GM12864 (cell line): ENCODE data around the gene SPRR2G.

Experiments
- DNase-seq: peaks from one replicate; pipeline ENCODE4 v3.0.0-alpha.2; 2011; ENCODE audit warnings: low read depth
- H3K4me3 ChIP-seq: 2 replicates; pipeline ENCODE4 v1.5.1; 2011; ENCODE audit warnings: mild to moderate bottlenecking, low read depth, low read length, control low read depth
- TF ChIP-seq, protein P1 (sequence below): IDR thresholded peaks from 2 replicates; pipeline ENCODE4 v1.5.1; 2011; ENCODE audit warnings: low read depth, mild to moderate bottlenecking, moderate library complexity, low read length, control low read depth, inconsistent platforms; ENCODE audit errors: missing control alignments

Gene SPRR2G

DNA sequence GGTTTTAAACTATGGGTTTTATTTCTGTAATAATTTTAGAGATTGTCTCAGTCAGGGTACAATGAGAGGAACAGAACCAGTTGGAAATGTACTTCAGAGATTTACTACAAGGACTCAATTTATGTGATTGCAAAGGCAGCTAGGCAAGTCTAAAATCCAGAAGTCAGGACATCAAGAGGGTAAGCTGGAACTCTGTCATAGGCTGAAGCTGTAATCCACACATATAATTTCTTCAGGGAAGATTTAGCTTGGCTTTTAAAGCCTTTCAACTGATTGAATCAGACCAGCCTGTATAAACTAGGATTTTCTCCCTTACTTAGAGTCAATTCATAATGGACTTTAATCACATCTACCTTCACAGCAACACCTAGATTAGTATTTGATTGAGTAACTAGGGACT lies 28.2 kb upstream of the SPRR2G start:
- no peak overlapping the region for H3K4me3 ChIP-seq
- TF ChIP-seq, protein P1, sequence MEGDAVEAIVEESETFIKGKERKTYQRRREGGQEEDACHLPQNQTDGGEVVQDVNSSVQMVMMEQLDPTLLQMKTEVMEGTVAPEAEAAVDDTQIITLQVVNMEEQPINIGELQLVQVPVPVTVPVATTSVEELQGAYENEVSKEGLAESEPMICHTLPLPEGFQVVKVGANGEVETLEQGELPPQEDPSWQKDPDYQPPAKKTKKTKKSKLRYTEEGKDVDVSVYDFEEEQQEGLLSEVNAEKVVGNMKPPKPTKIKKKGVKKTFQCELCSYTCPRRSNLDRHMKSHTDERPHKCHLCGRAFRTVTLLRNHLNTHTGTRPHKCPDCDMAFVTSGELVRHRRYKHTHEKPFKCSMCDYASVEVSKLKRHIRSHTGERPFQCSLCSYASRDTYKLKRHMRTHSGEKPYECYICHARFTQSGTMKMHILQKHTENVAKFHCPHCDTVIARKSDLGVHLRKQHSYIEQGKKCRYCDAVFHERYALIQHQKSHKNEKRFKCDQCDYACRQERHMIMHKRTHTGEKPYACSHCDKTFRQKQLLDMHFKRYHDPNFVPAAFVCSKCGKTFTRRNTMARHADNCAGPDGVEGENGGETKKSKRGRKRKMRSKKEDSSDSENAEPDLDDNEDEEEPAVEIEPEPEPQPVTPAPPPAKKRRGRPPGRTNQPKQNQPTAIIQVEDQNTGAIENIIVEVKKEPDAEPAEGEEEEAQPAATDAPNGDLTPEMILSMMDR: no peak
- no peak for DNase-seq

DNA sequence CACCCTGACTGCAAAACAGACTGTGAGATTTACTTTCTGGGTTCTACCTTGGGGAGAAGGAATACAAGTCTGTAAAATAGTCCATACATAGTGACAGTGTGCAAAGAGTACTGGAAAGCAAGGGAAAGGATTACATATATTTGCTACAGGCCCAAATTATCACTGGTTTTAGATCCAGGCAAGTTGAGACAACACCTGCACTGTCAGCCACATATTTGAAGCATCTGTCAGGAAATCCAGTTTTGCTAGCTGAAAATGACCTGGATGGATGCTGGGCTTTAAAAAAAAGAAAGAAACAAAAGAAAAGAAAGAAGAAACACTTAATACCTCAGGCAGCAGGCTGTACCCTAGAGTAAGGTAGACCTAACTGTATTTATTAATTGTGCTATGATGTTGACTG lies 23.9 kb upstream of the SPRR2G start:
- DNase-seq: no peak
- TF ChIP-seq, protein P1: no peak
- no peak overlapping the region for H3K4me3 ChIP-seq

DNA sequence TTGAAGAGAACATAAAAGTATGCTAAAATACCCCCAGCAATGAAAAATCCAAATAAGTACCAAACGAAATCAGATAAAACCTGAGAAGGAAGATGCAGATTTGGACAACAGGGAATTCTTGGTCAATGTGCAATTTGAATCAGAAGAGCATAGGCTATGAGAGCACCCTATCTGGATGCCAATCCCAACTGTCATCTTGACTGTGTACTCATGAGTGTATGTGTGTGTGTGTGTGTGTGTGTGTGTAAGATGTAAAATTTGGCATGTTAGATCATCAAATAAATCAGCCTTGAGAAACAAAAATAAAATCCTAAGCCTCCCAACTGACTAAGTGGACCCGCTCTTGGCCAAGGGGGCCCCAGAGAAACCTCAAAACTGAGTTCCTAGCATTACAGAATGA lies 18.0 kb upstream of the SPRR2G start:
- DNase-seq: no peak
- TF ChIP-seq, protein P1: no peak
- no peak overlapping the region for H3K4me3 ChIP-seq

DNA sequence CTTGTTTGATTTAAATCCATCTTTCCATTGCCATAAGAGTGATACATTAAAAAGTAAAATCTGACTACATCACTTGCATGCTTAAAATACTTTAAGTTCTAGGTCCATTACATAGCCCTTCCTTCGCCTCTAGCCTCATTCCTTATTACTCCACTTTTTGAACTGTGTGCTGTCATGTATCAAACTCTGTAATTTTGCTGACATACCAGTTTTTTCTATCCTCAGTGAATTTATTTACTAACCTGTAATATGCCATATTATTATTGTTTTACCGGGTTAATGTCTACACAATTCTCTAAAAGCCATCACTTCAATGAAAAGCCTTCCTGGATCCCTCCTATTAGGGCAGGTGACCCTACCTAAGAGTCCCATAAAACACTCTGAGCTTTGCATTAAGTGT lies 4.9 kb upstream of the SPRR2G start:
- TF ChIP-seq, protein P1: no peak
- H3K4me3 ChIP-seq: no peak overlapping the region
- no peak for DNase-seq

DNA sequence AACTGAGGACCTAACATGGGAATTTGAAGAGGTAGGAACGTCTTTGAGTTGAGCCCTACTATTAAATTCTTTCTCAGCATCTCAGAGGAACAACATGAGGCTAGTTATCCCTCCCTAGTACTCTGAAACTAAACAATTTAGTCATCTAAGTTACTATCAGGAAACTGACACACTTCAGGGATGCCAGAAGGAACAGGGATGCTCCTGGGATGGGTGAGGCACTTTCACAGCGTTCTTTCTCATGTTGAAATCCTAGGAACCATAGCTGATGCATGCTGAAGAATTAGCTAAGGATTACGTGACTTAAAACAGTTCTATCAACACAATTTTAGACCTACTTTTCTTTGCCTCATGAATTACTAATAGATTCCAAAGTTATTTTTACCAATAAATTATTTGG lies 1.8 kb upstream of the SPRR2G start:
- no peak overlapping the region for H3K4me3 ChIP-seq
- TF ChIP-seq, protein P1: no peak
- DNase-seq: no peak

DNA sequence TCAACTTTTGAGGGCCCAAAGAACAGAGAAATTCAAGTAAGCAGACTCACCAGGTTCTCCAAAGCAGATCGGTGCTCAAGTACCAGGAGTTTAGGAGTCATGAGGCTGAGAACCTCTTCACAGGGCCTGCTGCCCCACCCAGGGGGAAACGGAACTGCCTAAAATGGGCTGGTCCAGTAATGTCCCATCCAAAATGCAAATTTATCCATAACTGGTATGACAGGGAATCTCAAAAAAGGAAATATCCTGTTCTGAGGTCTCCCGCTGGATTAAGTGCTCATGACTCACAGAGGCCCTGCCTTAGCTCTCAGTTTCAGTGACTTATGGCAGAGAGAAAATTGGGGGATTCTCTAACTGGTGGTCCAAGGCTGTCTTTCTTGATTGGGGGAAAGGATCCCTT lies 9.3 kb downstream of the SPRR2G start:
- TF ChIP-seq, protein P1: no peak
- no peak for DNase-seq
- no peak overlapping the region for H3K4me3 ChIP-seq

DNA sequence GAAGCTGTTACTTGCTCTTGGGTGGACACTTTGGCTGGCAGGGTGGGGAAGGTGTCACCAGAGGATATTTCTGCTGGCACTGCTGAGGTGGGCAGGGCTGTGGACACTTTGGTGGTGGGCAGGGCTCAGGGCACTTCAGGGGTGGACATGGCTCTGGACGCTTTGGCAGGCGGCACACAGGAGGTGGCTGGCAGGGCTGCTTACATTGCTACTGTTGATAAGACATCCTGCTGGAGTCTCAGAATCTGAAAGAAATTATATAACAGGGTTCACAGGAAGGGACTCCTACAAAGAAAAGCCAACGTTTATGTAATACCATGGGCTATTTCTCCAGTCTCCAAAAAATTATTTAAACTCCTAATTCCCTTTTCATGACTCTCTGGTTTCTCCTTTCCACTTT lies 10.2 kb downstream of the SPRR2G start:
- DNase-seq: no peak
- no peak overlapping the region for H3K4me3 ChIP-seq
- TF ChIP-seq, protein P1: no peak
